Measurements from ENCODE around the gene TRIM10.

- TF ChIP-seq CTCF (IDR thresholded peaks at IDR 0.05) (no peak), POLR2A (IDR thresholded peaks at IDR 0.05) (no peak)
Measured at GRCh38 chr6:30156262-30156599, 4.8 kb downstream of the TRIM10 start.
